Measurements from ENCODE around the gene APBA1.
"Not testable (repeated sequence)": the region's sequence is repeated elsewhere in the genome, so short reads cannot be mapped to it uniquely, and the experiment has no call there.

The APBA1 gene

DNA sequence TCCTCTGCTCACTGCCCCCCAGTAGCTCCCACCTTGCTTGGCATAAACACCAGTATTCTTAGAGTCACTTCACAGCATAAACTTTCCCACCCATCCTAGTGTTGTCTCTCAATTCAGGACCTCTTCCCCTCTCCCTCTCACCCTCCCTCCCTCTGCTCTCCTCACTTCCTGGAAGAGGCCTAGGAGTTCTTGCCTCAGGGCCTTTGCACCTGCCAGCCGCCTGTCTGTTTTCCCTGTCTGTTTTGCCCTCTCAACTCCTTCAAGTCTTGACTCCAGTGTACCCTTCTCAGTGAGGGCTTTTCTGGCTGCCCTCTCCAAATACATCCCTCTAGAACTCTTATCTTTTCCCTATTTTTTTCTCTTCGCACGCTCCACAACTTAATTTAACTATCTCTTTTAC, 260.9 kb downstream of the APBA1 start:
- H3K27me3 ChIP-seq (ENCODE audit: control insufficient read depth in 1 of 2, insufficient read depth in 2 of 2, low read length in 2 of 2) = no peaks in the 10 kb centered on the region
- no peaks in the 10 kb centered on the region for H3K36me3 ChIP-seq (ENCODE audit: insufficient read depth, low read length)
- H3K9ac ChIP-seq (ENCODE audit: low read length) = no peak overlapping the region
- no peak overlapping the region for H3K4me3 ChIP-seq (ENCODE audit: low read depth in 1 of 2, low read length in 2 of 2)
- no peak overlapping the region for H3K27ac ChIP-seq (ENCODE audit: low read depth, low read length)
- no peaks in the 10 kb centered on the region for H3K4me1 ChIP-seq (ENCODE audit: insufficient read depth, low read length)
- H3K9me3 ChIP-seq (ENCODE audit: low read length) = no peaks in the 10 kb centered on the region

DNA sequence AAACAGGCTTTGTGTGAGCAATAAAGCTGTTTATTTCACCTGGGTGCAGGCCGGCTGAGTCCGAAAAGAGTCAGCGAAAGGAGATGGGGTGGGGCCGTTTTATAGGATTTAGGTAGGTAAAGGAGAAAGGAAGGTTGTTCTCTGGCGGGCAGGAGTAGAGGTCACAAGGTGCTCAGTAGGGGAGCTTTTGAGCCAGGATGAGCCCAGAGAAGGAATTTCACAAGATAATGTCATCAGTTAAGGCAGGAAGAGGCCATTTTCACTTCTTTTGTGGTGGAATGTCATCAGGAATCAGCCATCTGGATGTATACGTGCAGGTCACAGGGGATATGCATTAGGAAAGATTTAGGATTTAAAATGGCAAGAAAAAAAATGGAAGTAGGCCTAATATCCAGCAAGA, 262.2 kb downstream of the APBA1 start:
- H3K27ac ChIP-seq (ENCODE audit: low read depth, low read length); H3K9ac ChIP-seq (ENCODE audit: low read length); H3K36me3 ChIP-seq (ENCODE audit: insufficient read depth, low read length); H3K4me1 ChIP-seq (ENCODE audit: insufficient read depth, low read length); H3K27me3 ChIP-seq (ENCODE audit: control insufficient read depth in 1 of 2, insufficient read depth in 2 of 2, low read length in 2 of 2); H3K9me3 ChIP-seq (ENCODE audit: low read length); H3K4me3 ChIP-seq (ENCODE audit: low read depth in 1 of 2, low read length in 2 of 2): not testable (repeated sequence)

DNA sequence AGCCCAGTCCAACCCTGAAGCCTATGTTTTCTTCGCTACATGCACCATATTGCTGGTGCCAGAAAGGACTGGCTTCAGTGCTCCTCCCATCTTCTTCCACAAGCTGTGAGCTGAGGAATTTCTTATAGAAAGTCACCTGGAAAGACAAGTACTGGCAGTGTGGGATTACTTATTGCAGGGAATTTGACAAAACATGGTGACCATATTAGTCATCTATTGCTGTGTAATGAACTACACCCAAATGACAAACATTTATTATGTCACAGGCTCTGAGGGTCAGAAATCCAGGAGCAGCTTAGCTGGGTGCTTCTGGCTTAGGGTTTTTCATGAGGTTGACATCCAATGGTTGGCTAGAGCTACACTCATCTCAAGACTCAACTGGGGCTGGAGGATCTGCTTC, 271.7 kb downstream of the APBA1 start:
- H3K27me3 ChIP-seq (ENCODE audit: control insufficient read depth in 1 of 2, insufficient read depth in 2 of 2, low read length in 2 of 2) = no peaks in the 10 kb centered on the region
- H3K9me3 ChIP-seq (ENCODE audit: low read length) = no peaks in the 10 kb centered on the region

DNA sequence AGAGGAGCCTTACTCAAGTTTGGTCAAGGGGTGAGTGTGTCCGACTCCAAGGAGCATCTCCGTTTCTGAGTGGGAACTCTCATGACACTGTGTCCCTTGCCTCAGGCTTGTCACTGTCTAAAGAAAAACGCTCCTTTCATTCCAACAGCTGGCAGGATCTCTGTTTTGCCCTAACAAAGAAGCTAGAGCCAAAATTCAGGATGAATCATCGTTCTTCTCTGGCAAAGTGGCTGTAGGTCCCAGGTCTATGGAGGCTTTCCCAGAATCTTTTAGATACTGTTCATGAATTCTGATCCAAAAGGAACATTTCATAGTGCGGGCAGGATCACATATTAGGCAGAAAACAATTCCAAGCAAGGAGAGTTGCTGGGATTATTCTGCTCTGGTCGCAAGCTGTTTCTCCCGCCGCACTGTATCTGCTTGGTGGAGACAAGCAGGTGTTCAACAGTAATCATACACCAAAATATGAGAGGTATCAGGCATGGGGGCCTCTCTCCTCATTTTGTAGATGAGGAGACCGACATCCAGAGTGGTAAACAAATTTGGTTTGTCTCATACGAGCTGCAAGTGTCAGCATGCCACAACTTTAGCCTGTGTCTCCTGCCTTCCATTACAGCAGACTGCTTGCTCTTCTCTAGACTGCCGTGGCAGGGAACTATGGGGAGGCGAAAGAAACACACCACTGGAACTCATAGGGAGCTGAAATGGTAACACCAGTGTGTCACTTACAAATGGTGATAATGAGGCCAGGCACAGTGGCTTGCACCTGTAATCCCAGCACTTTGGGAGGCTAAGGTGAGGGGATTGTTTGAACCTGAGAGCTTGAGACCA, 274.6 kb downstream of the APBA1 start:
- no peak overlapping the region for H3K9ac ChIP-seq (ENCODE audit: low read length)
- H3K4me3 ChIP-seq (ENCODE audit: low read depth in 1 of 2, low read length in 2 of 2) = no peak overlapping the region
- peaks cover 15% of the 10 kb centered on the region for H3K4me1 ChIP-seq (ENCODE audit: insufficient read depth, low read length)
- H3K27me3 ChIP-seq (ENCODE audit: control insufficient read depth in 1 of 2, insufficient read depth in 2 of 2, low read length in 2 of 2) = no peaks in the 10 kb centered on the region
- H3K36me3 ChIP-seq (ENCODE audit: insufficient read depth, low read length) = no peaks in the 10 kb centered on the region
- no peaks in the 10 kb centered on the region for H3K9me3 ChIP-seq (ENCODE audit: low read length)
- no peak overlapping the region for H3K27ac ChIP-seq (ENCODE audit: low read depth, low read length)

More for the DNA sequence above, 271.7 kb downstream of the APBA1 start:
- Histone ChIP-seq H3K4me3 (ENCODE audit: low read depth in 1 of 2, low read length in 2 of 2) (no peak overlapping the region), H3K4me1 (ENCODE audit: insufficient read depth, low read length) (peaks cover 9% of the 10 kb centered on the region), H3K36me3 (ENCODE audit: insufficient read depth, low read length) (no peaks in the 10 kb centered on the region), H3K9ac (ENCODE audit: low read length) (no peak overlapping the region), H3K27ac (ENCODE audit: low read depth, low read length) (no peak overlapping the region)

DNA sequence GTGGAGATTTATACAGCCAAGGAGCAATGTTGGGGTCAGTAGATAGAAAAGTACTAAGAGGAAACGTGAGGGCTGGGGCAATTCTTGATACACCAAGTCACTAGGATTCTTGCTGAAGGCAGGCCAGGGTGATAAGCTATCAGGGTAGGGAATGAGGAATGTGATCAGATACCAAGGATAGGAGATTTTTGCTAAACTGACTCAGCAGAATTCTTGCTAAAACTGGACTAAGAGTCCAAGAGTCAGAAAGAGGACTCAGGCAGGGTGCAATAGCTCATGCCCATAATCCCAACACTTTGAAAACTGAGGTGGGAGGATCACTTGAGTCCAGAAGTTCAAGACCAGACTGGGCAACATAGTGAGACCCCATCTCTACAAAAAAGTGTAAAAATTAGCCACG, 275.4 kb downstream of the APBA1 start:
- no peak overlapping the region for H3K9ac ChIP-seq (ENCODE audit: low read length)
- H3K27me3 ChIP-seq (ENCODE audit: control insufficient read depth in 1 of 2, insufficient read depth in 2 of 2, low read length in 2 of 2) = no peaks in the 10 kb centered on the region
- no peak overlapping the region for H3K27ac ChIP-seq (ENCODE audit: low read depth, low read length)

DNA sequence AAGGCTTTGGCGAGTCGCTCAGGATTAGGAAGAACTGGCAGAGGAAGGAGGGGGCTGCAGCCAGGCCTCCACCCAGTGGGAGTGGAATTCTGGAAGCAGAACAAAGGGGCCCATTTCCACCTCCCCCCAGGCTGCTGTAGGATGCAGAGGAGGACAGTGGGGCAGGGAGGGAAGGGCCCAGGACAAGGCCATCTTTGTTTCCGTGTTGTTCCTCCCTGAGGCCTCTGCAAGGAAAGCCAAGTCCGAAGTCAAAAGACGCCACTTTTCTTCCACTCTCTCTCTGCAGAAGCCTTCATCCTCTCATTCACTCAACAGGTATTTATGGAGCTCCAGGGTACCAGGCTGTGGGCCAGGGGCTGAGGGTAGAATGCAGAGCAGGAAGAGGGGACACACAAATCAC, 276.5 kb downstream of the APBA1 start:
- H3K9ac ChIP-seq (ENCODE audit: low read length) = no peak overlapping the region
- peaks cover 28% of the 10 kb centered on the region for H3K4me1 ChIP-seq (ENCODE audit: insufficient read depth, low read length)
- no peaks in the 10 kb centered on the region for H3K9me3 ChIP-seq (ENCODE audit: low read length)
- H3K27me3 ChIP-seq (ENCODE audit: control insufficient read depth in 1 of 2, insufficient read depth in 2 of 2, low read length in 2 of 2) = no peaks in the 10 kb centered on the region
- H3K36me3 ChIP-seq (ENCODE audit: insufficient read depth, low read length) = no peaks in the 10 kb centered on the region
- H3K4me3 ChIP-seq (ENCODE audit: low read depth in 1 of 2, low read length in 2 of 2) = no peak overlapping the region
- H3K27ac ChIP-seq (ENCODE audit: low read depth, low read length) = no peak overlapping the region

More for the DNA sequence above, 275.4 kb downstream of the APBA1 start:
- Histone ChIP-seq H3K36me3 (ENCODE audit: insufficient read depth, low read length) (no peaks in the 10 kb centered on the region), H3K4me3 (ENCODE audit: low read depth in 1 of 2, low read length in 2 of 2) (no peak overlapping the region), H3K4me1 (ENCODE audit: insufficient read depth, low read length) (peaks cover 24% of the 10 kb centered on the region), H3K9me3 (ENCODE audit: low read length) (no peaks in the 10 kb centered on the region)

DNA sequence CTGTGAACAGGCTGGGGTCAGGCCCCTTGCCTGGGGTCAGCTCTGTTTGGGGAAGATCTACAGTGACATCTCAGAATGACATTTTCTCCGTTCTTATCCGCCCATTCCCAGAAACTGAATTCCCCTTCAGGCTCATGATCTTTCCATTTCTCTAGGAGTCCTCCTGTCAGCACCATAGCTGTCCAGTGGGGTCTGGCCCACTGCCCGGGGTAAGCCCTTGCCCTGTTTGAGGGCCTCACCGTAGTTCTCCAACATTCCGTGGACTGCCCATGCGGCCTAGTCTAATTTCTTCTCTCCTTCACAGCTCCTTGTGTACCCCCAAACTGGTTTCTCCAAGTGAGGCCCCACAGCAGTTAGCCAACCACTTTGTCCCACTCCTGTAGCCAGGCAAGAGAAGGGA, 278.7 kb downstream of the APBA1 start:
- Histone ChIP-seq H3K4me3 (ENCODE audit: low read depth in 1 of 2, low read length in 2 of 2) (no peak overlapping the region), H3K27ac (ENCODE audit: low read depth, low read length) (no peak overlapping the region), H3K9me3 (ENCODE audit: low read length) (no peaks in the 10 kb centered on the region), H3K36me3 (ENCODE audit: insufficient read depth, low read length) (no peaks in the 10 kb centered on the region), H3K27me3 (ENCODE audit: control insufficient read depth in 1 of 2, insufficient read depth in 2 of 2, low read length in 2 of 2) (no peaks in the 10 kb centered on the region), H3K4me1 (ENCODE audit: insufficient read depth, low read length) (peaks cover 28% of the 10 kb centered on the region), H3K9ac (ENCODE audit: low read length) (no peak overlapping the region)

DNA sequence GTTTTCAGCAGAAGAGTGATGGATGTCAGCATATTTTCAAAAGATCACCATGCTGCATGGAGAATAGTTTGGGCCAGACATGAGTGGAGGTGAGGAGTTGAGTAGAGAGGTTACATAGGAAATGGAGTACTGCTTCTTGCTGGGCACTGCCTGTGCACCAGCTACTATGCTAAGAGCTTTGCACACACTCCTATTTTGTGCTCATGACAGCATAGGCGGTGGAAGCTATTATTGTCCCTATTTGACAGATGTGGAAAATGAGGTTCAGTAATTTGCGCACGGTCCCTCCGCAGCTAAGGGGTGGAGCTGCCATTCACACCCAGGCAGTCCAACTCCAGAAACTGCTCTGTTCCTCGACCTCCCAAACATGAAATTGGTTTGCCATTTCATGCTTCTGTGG, 279.3 kb downstream of the APBA1 start:
- no peak overlapping the region for H3K27ac ChIP-seq (ENCODE audit: low read depth, low read length)
- peaks cover 26% of the 10 kb centered on the region for H3K4me1 ChIP-seq (ENCODE audit: insufficient read depth, low read length)
- no peaks in the 10 kb centered on the region for H3K27me3 ChIP-seq (ENCODE audit: control insufficient read depth in 1 of 2, insufficient read depth in 2 of 2, low read length in 2 of 2)
- H3K9ac ChIP-seq (ENCODE audit: low read length) = no peak overlapping the region
- H3K4me3 ChIP-seq (ENCODE audit: low read depth in 1 of 2, low read length in 2 of 2) = no peak overlapping the region
- no peaks in the 10 kb centered on the region for H3K9me3 ChIP-seq (ENCODE audit: low read length)
- H3K36me3 ChIP-seq (ENCODE audit: insufficient read depth, low read length) = no peaks in the 10 kb centered on the region

DNA sequence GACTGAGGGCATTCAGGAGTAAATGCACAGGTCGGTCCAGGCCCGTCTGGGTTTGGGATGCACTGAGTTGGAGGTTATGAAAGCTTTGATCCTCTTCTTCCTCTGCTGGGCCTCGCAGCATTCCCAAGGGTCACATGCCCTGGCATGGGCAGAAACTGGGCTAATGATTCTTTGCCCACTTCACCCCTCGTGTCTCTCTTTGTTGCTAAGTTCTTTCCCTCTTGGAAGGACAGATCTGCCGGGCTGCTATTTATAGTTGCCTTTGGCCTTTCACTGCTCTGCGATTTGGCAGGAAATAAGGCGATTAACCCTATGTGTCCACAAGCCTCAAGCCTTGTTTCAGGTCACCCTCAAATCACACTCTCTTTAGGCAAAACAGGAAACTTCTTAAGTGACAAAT, 280.2 kb downstream of the APBA1 start:
- Histone ChIP-seq H3K4me1 (ENCODE audit: insufficient read depth, low read length) (peaks cover 19% of the 10 kb centered on the region), H3K9ac (ENCODE audit: low read length) (no peak overlapping the region), H3K27me3 (ENCODE audit: control insufficient read depth in 1 of 2, insufficient read depth in 2 of 2, low read length in 2 of 2) (no peaks in the 10 kb centered on the region), H3K27ac (ENCODE audit: low read depth, low read length) (no peak overlapping the region), H3K36me3 (ENCODE audit: insufficient read depth, low read length) (peaks cover 3% of the 10 kb centered on the region), H3K4me3 (ENCODE audit: low read depth in 1 of 2, low read length in 2 of 2) (peak overlapping the region in 1 of 2 donors; percentile 8), H3K9me3 (ENCODE audit: low read length) (no peaks in the 10 kb centered on the region)

DNA sequence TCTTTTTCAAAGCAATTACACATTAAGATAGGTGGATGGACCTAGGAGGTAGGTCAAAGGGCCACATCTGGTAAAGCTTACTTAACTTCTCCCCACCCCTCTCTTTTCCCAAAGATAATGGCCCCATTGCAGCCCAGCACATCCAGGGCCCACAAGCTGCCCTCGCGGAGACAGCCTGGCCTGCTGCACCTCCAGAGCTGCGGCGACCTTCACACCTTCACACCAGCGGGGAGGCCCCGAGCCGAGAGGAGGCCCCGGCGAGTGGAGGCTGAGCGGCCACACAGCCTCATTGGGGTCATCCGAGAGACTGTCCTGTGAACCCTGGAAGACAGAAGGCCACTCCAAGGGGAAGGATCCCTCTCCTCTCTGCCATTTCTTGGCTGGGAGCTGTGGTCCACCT, 280.7 kb downstream of the APBA1 start:
- H3K9me3 ChIP-seq (ENCODE audit: low read length) = no peaks in the 10 kb centered on the region
- H3K27me3 ChIP-seq (ENCODE audit: control insufficient read depth in 1 of 2, insufficient read depth in 2 of 2, low read length in 2 of 2) = no peaks in the 10 kb centered on the region
- H3K4me3 ChIP-seq (ENCODE audit: low read depth in 1 of 2, low read length in 2 of 2) = no peak overlapping the region
- H3K36me3 ChIP-seq (ENCODE audit: insufficient read depth, low read length) = peaks cover 5% of the 10 kb centered on the region
- peaks cover 19% of the 10 kb centered on the region for H3K4me1 ChIP-seq (ENCODE audit: insufficient read depth, low read length)
- H3K9ac ChIP-seq (ENCODE audit: low read length) = no peak overlapping the region
- H3K27ac ChIP-seq (ENCODE audit: low read depth, low read length) = no peak overlapping the region

DNA sequence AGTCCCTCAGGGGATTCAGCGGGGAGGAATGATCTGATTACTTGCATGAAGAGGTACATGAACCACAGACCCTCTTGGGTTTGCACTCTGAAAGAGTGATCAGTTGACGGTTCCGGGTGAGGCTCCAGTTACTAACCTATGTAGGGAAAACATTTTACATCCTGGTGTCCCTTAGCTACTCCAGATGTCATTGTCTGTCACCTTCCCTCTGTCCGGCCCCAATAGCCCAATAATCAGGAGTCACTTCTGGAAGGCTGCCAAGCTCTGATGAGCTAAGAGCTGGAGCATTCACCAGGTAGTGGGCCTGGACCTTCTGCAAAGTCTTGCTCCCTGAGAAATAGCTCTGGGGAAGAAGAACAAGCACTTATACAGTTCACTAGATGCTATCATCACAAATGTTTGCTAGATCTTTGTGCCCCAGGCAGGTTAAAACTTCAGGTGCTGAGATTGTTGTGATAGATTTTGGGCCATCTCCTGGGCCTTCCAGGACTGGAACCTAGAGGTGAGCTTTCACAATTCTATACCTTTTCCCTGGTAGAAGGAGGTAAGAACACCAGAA, 282.7 kb downstream of the APBA1 start:
- H3K4me3 ChIP-seq (ENCODE audit: low read depth in 1 of 2, low read length in 2 of 2) = no peak overlapping the region
- no peak overlapping the region for H3K9ac ChIP-seq (ENCODE audit: low read length)
- H3K27me3 ChIP-seq (ENCODE audit: control insufficient read depth in 1 of 2, insufficient read depth in 2 of 2, low read length in 2 of 2) = no peaks in the 10 kb centered on the region
- peaks cover 19% of the 10 kb centered on the region for H3K4me1 ChIP-seq (ENCODE audit: insufficient read depth, low read length)
- H3K27ac ChIP-seq (ENCODE audit: low read depth, low read length) = no peak overlapping the region
- no peaks in the 10 kb centered on the region for H3K9me3 ChIP-seq (ENCODE audit: low read length)
- H3K36me3 ChIP-seq (ENCODE audit: insufficient read depth, low read length) = peaks cover 5% of the 10 kb centered on the region

DNA sequence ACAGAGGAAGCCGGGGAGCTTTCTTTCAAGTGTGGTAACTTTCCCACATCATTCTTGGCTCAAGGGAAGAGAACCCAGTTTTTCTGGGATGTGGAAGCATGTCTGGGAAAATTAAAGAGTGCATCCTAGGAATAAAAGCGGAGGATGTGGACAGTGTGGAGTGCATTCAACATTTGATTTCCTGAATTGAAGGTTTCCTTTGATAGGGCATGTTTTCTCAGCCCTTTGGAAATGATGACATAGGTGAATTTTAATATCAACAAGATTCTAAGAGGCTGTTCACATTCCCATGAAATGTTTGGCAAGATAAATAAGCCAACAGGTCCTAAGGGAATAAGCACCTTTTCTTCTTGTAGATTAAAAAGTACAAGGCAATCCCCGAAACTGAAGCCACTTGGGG, 283.6 kb downstream of the APBA1 start:
- H3K27ac ChIP-seq (ENCODE audit: low read depth, low read length) = no peak overlapping the region
- H3K4me3 ChIP-seq (ENCODE audit: low read depth in 1 of 2, low read length in 2 of 2) = no peak overlapping the region
- H3K9ac ChIP-seq (ENCODE audit: low read length) = no peak overlapping the region
- peaks cover 6% of the 10 kb centered on the region for H3K36me3 ChIP-seq (ENCODE audit: insufficient read depth, low read length)
- H3K4me1 ChIP-seq (ENCODE audit: insufficient read depth, low read length) = peaks cover 19% of the 10 kb centered on the region
- no peaks in the 10 kb centered on the region for H3K9me3 ChIP-seq (ENCODE audit: low read length)
- no peaks in the 10 kb centered on the region for H3K27me3 ChIP-seq (ENCODE audit: control insufficient read depth in 1 of 2, insufficient read depth in 2 of 2, low read length in 2 of 2)
